Activated naive CD4-positive, alpha-beta T cell treated with anti-CD3 and anti-CD28 coated beads, Interleukin-2, amount 50 U/mL, for 24 hours (primary cell): ENCODE results near the gene MRPL17.

ENCODE experiments used
- H3K27ac Mint-ChIP-seq: one replicate; pipeline ENCODE4 v1.8.0; 2021; ENCODE audit warnings: mild to moderate bottlenecking, mixed read lengths
- H3K27me3 Mint-ChIP-seq: one replicate; pipeline ENCODE4 v1.8.0; 2021; ENCODE audit warnings: mixed read lengths
- H3K36me3 Mint-ChIP-seq: one replicate; pipeline ENCODE4 v1.8.0; 2021; ENCODE audit warnings: mixed read lengths
- H3K4me1 Mint-ChIP-seq: one replicate; pipeline ENCODE4 v1.8.0; 2021; ENCODE audit warnings: mixed read lengths
- H3K4me3 Mint-ChIP-seq: one replicate; pipeline ENCODE4 v1.8.0; 2021; ENCODE audit warnings: mild to moderate bottlenecking, mixed read lengths
- H3K9me3 Mint-ChIP-seq: one replicate; pipeline ENCODE4 v1.8.0; 2021; ENCODE audit warnings: mixed read lengths

Gene MRPL17

DNA sequence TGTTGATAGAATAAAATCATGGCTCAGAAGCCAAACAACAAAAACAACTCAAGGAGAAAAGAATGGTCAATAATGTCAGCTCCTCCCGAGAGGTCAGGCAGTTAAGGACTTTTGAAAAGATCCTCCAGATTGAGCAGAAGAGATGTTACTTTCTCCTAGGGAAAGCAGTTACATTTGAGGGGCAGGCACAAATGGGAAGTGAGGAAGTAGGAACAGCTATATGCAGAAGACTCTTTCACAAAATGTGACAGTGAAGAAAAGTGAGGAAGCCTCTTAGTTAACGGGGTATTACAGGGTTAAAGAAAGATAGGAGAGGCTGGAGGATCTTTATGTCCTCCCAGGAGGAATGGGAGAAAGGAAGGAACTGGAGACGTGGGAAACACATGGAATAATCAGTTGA, 31.0 kb downstream of the MRPL17 start:
- Mint-ChIP-seq H3K36me3 (no peaks in the 10 kb centered on the region), H3K4me1 (peaks cover 9% of the 10 kb centered on the region), H3K27ac (no peak overlapping the region), H3K9me3 (no peaks in the 10 kb centered on the region), H3K4me3 (no peak overlapping the region), H3K27me3 (no peaks in the 10 kb centered on the region)

DNA sequence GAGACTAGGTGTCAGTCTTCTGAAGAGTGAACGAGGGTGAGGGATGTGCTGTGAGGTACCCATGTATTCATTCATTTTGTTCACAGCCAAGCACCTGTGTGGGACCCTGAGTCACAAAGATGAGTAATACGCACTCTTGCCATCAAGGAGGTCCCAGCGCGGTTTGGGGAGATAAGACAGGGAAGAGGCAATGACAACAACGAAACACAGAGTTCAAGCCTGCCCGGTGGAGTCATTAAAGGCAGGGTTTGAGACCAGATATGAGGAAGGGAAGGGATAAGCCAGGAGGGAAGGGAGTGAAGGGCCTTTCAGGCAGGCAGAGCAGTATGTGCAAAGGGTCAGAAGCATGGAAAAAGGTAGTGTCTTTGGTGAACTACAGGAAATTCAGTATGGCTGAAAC, 32.2 kb downstream of the MRPL17 start:
- H3K27ac Mint-ChIP-seq = no peak overlapping the region
- peaks cover under 1% of the 10 kb centered on the region for H3K4me1 Mint-ChIP-seq
- no peak overlapping the region for H3K4me3 Mint-ChIP-seq
- no peaks in the 10 kb centered on the region for H3K36me3 Mint-ChIP-seq
- no peaks in the 10 kb centered on the region for H3K27me3 Mint-ChIP-seq
- no peaks in the 10 kb centered on the region for H3K9me3 Mint-ChIP-seq

DNA sequence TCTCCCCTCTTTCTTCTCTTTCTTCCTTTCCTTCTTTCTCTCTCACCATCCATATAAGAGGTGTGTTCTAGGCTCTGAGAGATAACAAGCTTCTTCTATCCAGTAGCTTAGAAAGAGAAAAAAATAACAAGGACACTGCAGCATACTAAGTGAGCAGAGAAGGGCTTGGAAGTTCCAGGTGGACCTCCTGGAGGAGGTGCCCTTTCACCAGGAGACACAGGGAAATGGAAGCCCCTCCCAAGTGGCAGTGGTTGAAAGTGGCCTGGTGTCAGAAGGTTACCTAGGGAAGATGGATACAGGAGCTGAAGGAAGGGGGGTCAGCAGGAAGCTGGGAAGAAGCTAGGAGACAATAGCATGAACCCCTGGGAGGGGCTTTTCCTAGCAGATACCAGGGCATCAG, 33.0 kb downstream of the MRPL17 start:
- H3K27me3 Mint-ChIP-seq = no peaks in the 10 kb centered on the region
- no peak overlapping the region for H3K4me3 Mint-ChIP-seq
- H3K9me3 Mint-ChIP-seq = no peaks in the 10 kb centered on the region
- H3K4me1 Mint-ChIP-seq = no peaks in the 10 kb centered on the region
- no peaks in the 10 kb centered on the region for H3K36me3 Mint-ChIP-seq
- no peak overlapping the region for H3K27ac Mint-ChIP-seq

DNA sequence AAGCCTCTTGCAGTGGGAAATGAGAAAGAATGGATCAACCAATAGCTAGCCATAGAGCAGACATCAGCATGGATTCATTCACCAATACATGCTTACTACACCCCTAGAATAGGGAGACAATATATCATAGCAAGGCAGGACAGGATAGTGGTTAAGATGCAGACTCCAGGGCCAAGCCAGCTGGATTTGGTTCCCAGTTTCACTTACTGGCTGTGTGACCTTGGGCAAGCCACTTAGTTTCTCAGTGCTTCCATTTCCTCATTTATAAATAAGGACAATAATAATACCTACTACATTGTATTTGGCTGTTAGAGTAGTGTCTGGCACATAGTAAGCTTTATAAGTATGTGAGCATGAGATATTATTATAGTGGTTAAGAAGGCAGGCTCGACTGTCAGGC, 34.6 kb downstream of the MRPL17 start:
- Mint-ChIP-seq H3K27me3 (no peaks in the 10 kb centered on the region), H3K4me3 (no peak overlapping the region), H3K36me3 (no peaks in the 10 kb centered on the region), H3K27ac (no peak overlapping the region), H3K9me3 (no peaks in the 10 kb centered on the region), H3K4me1 (no peaks in the 10 kb centered on the region)

DNA sequence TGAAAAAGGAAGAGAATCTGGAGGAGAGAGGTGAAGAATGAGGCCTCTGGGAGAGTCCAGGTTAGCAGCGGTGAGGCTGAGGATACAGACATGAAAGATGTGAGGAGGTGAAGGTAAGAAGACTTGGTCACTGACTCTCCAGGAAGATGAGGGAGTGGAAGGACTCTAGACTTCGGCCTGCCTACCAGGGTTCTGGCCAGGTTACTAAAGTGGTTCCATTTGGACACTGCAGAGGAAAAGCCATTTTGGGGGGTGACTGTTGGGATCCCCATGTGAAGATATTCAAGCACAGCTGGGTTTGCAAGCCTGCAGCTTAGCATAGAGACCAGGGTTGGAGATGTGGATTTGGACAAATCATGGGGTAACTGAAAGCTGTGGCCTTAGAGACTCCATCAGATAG, 35.3 kb downstream of the MRPL17 start:
- Mint-ChIP-seq H3K36me3 (no peaks in the 10 kb centered on the region), H3K27me3 (no peaks in the 10 kb centered on the region), H3K4me1 (no peaks in the 10 kb centered on the region), H3K9me3 (no peaks in the 10 kb centered on the region), H3K27ac (no peak overlapping the region), H3K4me3 (no peak overlapping the region)

DNA sequence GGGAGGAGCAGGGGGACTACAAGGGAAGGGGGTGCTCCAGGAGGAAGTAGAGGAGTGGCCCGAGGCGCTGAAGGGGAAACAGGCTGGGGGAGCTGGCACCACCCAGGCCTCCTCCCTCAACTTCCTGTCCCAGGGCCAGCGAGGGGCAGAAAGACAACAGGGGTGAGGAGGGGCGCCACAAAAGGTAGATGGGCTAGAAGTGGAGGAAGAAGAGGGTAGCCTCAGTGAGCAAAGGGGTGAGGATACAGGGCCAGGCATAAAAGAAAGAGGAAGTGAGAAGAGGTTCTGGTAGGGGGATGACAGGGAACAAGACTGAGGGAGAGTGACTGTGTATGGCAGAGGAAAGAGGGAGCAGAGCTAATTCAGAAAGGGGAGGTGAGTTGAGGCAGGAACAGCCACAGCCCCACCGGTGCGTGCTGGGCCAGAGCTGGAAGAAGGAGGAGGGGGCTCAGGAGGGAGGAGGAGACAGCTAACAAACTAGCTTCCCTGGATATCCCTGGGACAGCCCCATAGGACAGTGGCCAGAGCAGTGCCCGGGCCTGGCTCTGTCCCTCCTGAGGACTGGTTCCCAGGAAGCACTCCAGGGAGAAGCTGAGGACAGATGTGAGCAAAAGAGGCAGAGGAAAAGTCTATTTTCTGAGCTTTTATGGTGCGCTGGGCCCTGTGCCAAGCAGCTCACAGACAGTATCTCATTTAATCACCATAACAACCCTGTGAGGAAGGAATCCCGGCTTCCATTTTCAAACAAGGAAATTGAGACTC, 36.0 kb downstream of the MRPL17 start:
- Mint-ChIP-seq H3K27me3 (no peaks in the 10 kb centered on the region), H3K36me3 (no peaks in the 10 kb centered on the region), H3K27ac (no peak overlapping the region), H3K4me1 (no peaks in the 10 kb centered on the region), H3K9me3 (no peaks in the 10 kb centered on the region), H3K4me3 (no peak overlapping the region)

DNA sequence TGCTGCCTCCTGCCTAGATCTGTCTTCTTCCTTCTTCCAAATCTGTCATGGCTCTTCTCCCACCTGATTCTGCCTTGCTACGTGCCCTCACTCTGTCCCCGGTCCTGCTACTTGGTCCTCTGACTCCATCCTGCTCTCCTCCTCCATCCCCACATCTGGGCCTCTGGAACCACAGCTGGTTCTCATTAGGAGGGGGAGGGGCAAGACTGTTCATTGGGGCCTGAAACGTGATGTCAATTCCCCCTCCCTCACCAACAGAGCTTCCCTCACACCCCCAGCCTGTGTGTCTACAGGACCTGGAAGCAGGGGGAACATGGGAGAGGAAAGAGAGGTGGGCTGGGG, 36.6 kb downstream of the MRPL17 start:
- H3K9me3 Mint-ChIP-seq = no peaks in the 10 kb centered on the region
- H3K4me1 Mint-ChIP-seq = no peaks in the 10 kb centered on the region
- no peaks in the 10 kb centered on the region for H3K36me3 Mint-ChIP-seq
- no peak overlapping the region for H3K27ac Mint-ChIP-seq
- no peak overlapping the region for H3K4me3 Mint-ChIP-seq
- H3K27me3 Mint-ChIP-seq = no peaks in the 10 kb centered on the region

DNA sequence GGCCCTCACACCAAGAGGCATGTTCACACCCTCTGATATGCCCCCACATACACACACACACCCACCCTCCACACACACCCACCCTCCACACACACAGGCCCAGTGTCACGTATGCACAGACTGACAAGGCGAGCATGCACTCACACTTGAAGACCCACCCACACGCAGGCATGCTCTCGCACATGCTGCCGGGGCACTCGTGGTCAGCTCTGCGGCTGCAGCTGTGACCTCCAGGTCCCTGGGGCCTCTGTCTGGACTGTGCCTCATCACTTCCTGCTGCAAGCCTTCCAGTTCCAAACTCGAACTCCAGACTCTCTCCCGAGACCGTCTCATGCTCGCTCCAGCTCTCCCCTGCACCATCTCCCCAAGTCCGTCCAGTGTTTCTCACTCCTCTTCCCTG, 37.1 kb downstream of the MRPL17 start:
- Mint-ChIP-seq H3K4me3 (peak overlapping the region; percentile 47), H3K36me3 (no peaks in the 10 kb centered on the region), H3K4me1 (no peaks in the 10 kb centered on the region), H3K27me3 (no peaks in the 10 kb centered on the region), H3K27ac (no peak overlapping the region), H3K9me3 (no peaks in the 10 kb centered on the region)

DNA sequence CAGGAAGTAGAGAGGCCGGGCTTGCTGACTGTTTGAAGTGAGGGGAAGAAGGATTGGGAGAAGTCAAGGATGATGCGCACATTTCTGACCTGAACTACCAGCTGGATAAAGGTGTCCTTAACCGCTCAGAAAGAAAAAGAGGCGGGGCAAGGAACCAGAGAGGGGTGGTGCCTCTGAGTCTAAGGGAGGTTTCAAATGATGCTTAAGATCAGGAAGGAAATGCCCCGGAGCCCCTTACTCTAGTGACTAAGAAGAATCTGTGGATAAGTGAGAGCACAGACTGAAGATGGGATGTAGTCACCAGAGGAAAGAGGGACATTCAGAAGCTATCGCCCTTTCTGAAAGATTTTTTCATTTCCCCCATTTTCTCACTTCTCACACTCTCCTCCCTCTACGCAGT, 40.2 kb downstream of the MRPL17 start:
- no peak overlapping the region for H3K4me3 Mint-ChIP-seq
- no peaks in the 10 kb centered on the region for H3K9me3 Mint-ChIP-seq
- H3K36me3 Mint-ChIP-seq = no peaks in the 10 kb centered on the region
- H3K4me1 Mint-ChIP-seq = no peaks in the 10 kb centered on the region
- no peaks in the 10 kb centered on the region for H3K27me3 Mint-ChIP-seq
- H3K27ac Mint-ChIP-seq = no peak overlapping the region

DNA sequence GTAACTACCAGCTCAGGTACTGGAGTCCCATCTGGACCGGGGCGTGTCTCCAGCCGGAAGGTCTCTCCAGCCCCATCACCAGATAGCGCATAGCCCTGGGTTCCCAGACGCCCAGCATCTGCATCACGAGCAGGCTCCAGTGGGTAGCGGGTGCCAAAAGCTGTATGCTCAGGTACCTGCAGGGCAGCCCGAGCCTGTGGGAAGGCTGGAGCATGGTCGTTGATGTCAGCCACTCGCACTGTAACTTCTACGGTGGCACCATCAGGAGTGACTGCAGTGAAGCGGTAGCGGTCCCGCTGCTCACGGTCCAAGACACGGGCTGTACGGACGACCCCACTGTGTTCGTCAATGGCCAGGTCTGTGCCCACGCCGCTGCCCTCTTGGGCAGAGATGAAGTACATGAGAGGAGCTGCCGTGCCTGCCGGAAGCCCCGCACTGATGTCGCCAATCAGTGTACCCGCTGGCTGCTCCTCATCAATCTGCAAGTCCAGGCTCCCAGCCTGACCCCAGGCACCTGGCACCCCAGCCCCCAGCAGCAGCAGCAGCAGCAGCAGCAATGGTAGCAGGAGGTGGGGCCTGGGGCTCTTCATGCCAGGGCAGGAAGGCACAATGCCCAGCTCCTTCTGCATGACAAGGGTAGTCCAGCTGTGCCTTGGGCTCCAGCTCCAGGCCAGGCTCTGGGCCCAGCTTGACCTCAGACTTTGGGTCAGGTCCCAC, 42.0 kb downstream of the MRPL17 start:
- H3K36me3 Mint-ChIP-seq = no peaks in the 10 kb centered on the region
- no peaks in the 10 kb centered on the region for H3K27me3 Mint-ChIP-seq
- H3K4me3 Mint-ChIP-seq = no peak overlapping the region
- no peak overlapping the region for H3K27ac Mint-ChIP-seq
- H3K9me3 Mint-ChIP-seq = no peaks in the 10 kb centered on the region
- no peaks in the 10 kb centered on the region for H3K4me1 Mint-ChIP-seq

DNA sequence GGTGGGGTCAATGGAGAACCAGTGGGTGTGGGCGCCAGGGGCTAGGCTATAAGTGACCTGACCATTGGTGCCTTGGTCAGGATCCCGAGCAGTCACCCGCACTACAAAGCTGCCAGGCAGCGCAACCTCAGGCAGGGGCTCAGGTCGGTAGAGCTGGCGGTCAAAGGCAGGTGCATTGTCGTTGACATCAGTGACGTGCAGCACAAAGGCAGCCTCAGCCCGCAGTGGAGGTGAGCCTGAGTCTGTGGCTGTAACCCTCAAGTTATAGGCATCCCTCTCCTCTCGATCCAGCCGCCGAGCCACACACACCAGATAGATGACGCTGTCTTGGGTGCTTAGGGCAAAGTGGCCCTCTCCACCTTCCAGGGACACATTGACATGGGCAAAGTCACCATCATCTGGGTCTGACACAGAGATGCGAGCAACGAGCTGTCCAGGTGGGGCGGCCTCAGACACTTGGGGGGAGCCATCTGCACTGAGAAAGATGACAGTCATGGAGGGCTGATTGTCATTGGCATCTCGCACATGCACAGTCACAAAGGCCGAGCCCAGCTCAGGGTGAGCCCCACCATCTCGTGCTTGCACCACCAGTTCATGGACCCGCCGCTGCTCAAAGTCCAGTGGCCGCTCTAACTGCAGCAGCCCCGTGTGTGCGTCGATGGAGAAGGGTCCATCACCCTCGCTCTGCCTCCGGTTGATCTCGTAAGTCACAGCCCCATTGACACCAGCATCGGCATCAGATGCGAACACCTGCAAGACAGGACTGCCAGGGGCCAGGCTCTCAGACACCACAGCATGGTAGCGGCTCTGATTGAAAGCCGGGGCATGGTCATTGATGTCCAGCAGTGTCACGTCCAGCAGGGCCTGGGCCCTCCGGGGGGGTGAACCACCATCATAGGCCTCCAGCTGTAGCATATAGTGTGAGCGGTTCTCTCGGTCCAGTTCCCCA, 42.8 kb downstream of the MRPL17 start:
- Mint-ChIP-seq H3K9me3 (no peaks in the 10 kb centered on the region), H3K4me3 (no peak overlapping the region), H3K27me3 (no peaks in the 10 kb centered on the region), H3K4me1 (no peaks in the 10 kb centered on the region), H3K27ac (no peak overlapping the region), H3K36me3 (no peaks in the 10 kb centered on the region)

DNA sequence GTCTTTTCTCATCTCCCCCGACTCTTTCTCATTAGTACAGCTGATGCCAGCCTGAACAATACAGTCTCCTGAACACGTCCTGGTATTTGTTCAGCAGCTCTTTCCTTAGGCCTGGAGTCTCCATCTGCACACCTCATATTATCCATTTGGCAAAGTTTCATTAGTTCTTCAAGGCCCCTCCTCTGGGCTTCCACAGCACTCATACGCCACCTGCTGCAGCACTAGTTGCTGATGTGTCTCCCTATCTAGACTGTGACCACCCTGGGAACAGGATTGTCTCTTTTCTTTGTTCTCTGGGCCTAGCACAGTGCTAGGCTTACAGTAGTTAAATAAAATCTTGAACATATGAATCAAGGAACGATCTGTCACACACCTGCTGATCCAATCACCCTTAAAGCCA, 44.7 kb downstream of the MRPL17 start:
- Mint-ChIP-seq H3K27ac (no peak overlapping the region), H3K4me3 (no peak overlapping the region), H3K4me1 (no peaks in the 10 kb centered on the region), H3K27me3 (no peaks in the 10 kb centered on the region), H3K9me3 (no peaks in the 10 kb centered on the region), H3K36me3 (no peaks in the 10 kb centered on the region)

DNA sequence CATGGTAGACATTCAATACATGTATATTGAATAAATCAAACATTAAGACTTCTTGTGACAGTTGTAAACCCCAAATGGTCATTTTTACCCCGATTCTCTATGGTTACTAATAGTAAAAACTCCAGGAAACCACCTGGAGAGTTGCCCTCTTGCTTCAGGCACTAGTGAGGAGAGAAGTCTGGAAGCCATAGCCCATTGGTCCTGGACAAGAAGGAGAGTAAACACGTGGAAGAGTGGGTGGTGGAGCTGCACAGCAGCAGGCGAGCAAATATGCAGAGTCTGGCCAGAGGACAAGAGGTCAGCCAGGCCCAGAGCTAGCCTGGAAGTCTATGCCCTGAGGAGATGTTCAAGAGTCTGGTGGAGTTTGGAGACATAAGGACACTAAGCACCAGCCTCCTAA, 45.3 kb downstream of the MRPL17 start:
- Mint-ChIP-seq H3K27me3 (no peaks in the 10 kb centered on the region), H3K4me3 (no peak overlapping the region), H3K4me1 (no peaks in the 10 kb centered on the region), H3K36me3 (no peaks in the 10 kb centered on the region), H3K27ac (no peak overlapping the region), H3K9me3 (no peaks in the 10 kb centered on the region)

DNA sequence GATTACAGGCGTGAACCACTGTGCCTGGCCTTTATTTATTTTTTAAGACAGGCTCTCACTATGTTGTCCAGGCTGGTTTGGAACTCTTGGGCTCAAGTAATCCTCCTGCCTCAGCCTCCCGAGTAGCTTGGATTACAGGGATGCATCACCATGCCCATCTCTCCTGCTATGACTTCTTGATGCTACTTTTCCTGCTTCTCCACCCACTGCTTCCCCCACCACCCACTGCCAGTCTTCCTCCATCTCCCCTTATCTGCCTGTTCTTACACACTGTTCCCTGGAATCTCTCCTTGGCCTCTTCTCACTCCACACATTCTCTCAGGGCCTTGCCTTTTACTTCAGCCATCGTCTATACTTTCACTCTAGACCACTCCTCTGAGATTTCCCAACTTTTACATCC, 46.7 kb downstream of the MRPL17 start:
- no peak overlapping the region for H3K27ac Mint-ChIP-seq
- H3K4me3 Mint-ChIP-seq = no peak overlapping the region
- H3K27me3 Mint-ChIP-seq = no peaks in the 10 kb centered on the region
- H3K9me3 Mint-ChIP-seq = no peaks in the 10 kb centered on the region
- peaks cover 2% of the 10 kb centered on the region for H3K36me3 Mint-ChIP-seq
- no peaks in the 10 kb centered on the region for H3K4me1 Mint-ChIP-seq

DNA sequence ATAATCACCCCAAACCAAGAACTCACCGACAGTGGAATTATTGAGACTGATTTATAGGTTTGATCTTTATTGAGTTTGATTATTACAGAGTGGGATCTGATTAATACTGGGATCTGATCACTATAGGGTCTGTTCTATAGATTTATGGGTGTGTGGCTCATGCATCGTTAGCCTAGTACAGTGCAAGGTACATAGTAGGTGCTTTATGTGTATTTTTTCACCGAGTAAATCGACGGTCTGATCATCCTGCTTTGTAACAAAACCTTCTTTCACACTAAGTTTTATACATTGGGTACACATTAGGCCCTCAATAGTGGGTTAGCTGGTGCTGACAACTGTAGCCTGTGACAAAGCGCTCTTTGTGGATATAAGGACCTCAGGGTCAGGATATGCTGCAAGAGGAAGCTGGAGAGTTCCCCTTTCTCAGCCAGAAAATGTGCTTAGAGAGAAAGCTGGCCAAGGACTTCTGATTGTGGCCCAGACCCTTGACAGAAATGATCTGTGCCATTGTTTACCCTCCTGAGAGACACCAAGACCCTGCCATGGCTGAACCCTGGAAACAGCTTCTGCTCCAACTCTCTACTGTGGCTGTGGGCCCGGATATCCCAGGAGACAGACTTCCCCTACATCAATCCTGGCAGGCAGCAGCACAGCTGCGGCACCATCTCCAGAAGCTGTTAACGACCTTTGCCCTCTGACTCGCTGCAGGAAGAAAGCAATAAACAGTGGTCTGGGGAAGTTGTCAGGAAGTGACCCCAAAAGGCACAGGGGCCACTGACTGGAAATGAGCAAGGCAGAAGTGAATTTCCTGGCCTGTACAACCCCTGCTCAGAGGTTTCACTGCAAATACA, 47.8 kb downstream of the MRPL17 start:
- Mint-ChIP-seq H3K4me1 (no peaks in the 10 kb centered on the region), H3K4me3 (no peak overlapping the region), H3K36me3 (peaks cover 4% of the 10 kb centered on the region), H3K27me3 (no peaks in the 10 kb centered on the region), H3K27ac (no peak overlapping the region), H3K9me3 (no peaks in the 10 kb centered on the region)
